GM19467 (cell line): ENCODE measurements around the gene ADCY1.

Source experiments
- ATAC-seq: cut with Tn5 transposase; IDR thresholded peaks from one replicate; pipeline ENCODE4 v1.9.1; 2021; ENCODE audit warnings: mild to moderate bottlenecking, moderate library complexity; ENCODE audit not compliant: unreplicated experiment

Gene ADCY1

GRCh38 chr7:45592230-45592991 lies 18.2 kb downstream of the ADCY1 start:
- ATAC-seq: no peak

GRCh38 chr7:45593121-45593541 lies 19.0 kb downstream of the ADCY1 start:
- no peak for ATAC-seq

- no peak for ATAC-seq
These were observed 19.7 kb downstream of the ADCY1 start for GRCh38 chr7:45593877-45594276.

GRCh38 chr7:45594745-45595535 lies 20.8 kb downstream of the ADCY1 start:
- no peak for ATAC-seq

- no peak for ATAC-seq
These were observed 21.9 kb downstream of the ADCY1 start for GRCh38 chr7:45595809-45596664.

- ATAC-seq: no peak
These were observed 22.5 kb downstream of the ADCY1 start for GRCh38 chr7:45596665-45597095.

- ATAC-seq: no peak
These were observed 23.3 kb downstream of the ADCY1 start for GRCh38 chr7:45597286-45597984.

GRCh38 chr7:45598886-45599520 lies 24.8 kb downstream of the ADCY1 start:
- no peak for ATAC-seq

- ATAC-seq: no peak
These were observed 25.9 kb downstream of the ADCY1 start for GRCh38 chr7:45599851-45600706.

- no peak for ATAC-seq
These were observed 26.9 kb downstream of the ADCY1 start for GRCh38 chr7:45601094-45601493.

- no peak for ATAC-seq
These were observed 27.8 kb downstream of the ADCY1 start for GRCh38 chr7:45601816-45602540.

GRCh38 chr7:45606050-45606449 lies 31.9 kb downstream of the ADCY1 start:
- no peak for ATAC-seq

GRCh38 chr7:45606931-45607330 lies 32.8 kb downstream of the ADCY1 start:
- ATAC-seq: no peak

- no peak for ATAC-seq
These were observed 35.0 kb downstream of the ADCY1 start for GRCh38 chr7:45609180-45609579.

- no peak for ATAC-seq
These were observed 35.9 kb downstream of the ADCY1 start for GRCh38 chr7:45610019-45610418.

GRCh38 chr7:45610660-45611299 lies 36.6 kb downstream of the ADCY1 start:
- no peak for ATAC-seq

GRCh38 chr7:45617166-45617565 lies 43.0 kb downstream of the ADCY1 start:
- ATAC-seq: no peak

GRCh38 chr7:45622058-45622457 lies 47.9 kb downstream of the ADCY1 start:
- no peak for ATAC-seq
